Endothelial cell of umbilical vein (primary cell): ENCODE data around the gene EPSTI1.

Experiments
- CTCF ChIP-seq, 2 donors: IDR thresholded peaks; 1 replicate in 1 of 2; 2 replicates in 1 of 2; pipeline ENCODE4 v1.5.1; 2011; ENCODE audit warnings: low read length in 2 of 2, mild to moderate bottlenecking in 2 of 2, moderate library complexity in 2 of 2, control low read depth in 1 of 2, inconsistent platforms in 1 of 2, low read depth in 1 of 2; ENCODE audit not compliant: insufficient read depth in 1 of 2; ENCODE audit errors: extremely low read depth in 1 of 2
- EZH2 ChIP-seq: IDR thresholded peaks from 2 replicates; pipeline ENCODE4 v1.6.1; 2012; ENCODE audit warnings: borderline replicate concordance, low read depth, mild to moderate bottlenecking, moderate library complexity, low read length, inconsistent platforms; ENCODE audit not compliant: severe bottlenecking
- FOS ChIP-seq: IDR thresholded peaks from 2 replicates; pipeline ENCODE4 v1.6.1; 2011; ENCODE audit warnings: mild to moderate bottlenecking, low read length, moderate library complexity, borderline replicate concordance; ENCODE audit not compliant: insufficient read depth
- JUN ChIP-seq: IDR thresholded peaks from 2 replicates; pipeline ENCODE4 v1.6.1; 2011; ENCODE audit warnings: borderline replicate concordance, low read depth; ENCODE audit not compliant: insufficient read length, insufficient read depth
- MAX ChIP-seq: IDR thresholded peaks from 2 replicates; pipeline ENCODE4 v1.6.1; 2011; ENCODE audit not compliant: insufficient read depth, insufficient read length
- POLR2A ChIP-seq: IDR thresholded peaks from 2 replicates; pipeline ENCODE4 v1.6.1; 2012; ENCODE audit warnings: low read depth, mild to moderate bottlenecking, control low read depth, low read length
- POLR2AphosphoS5 ChIP-seq: IDR thresholded peaks from 2 replicates; pipeline ENCODE4 v1.6.1; 2012; ENCODE audit warnings: low read depth, mild to moderate bottlenecking, control low read depth, low read length, moderate library complexity; ENCODE audit not compliant: insufficient read depth

- TF ChIP-seq EZH2 = no peak
- no peak for TF ChIP-seq POLR2AphosphoS5
- TF ChIP-seq MAX = no peak
- TF ChIP-seq POLR2A = no peak
- TF ChIP-seq CTCF (IDR thresholded peaks at IDR 0.05; ENCODE audit: extremely low read depth in 1 of 2, insufficient read depth in 1 of 2, low read depth in 1 of 2, low read length in 2 of 2) = no peak
- TF ChIP-seq FOS = no peak
- TF ChIP-seq JUN = no peak
Measured at GRCh38 chr13:42971691-42972347, 20.2 kb downstream of the EPSTI1 start.
